GM23248 (cell line): Measurements from ENCODE around the gene SMOC2. TPM values are rescaled to one million over a fixed set of nuclear protein-coding genes. Genes with fewer than 3 reads are reported as not detected.

Experiments
- DNase-seq: peaks from one replicate; pipeline ENCODE4 v3.0.0-alpha.2; 2015
- H2AFZ ChIP-seq: fragments of 200-600 bp; sonication (generic); 2 replicates; pipeline ENCODE4 v1.6.1; 2016; ENCODE audit warnings: antibody characterized with exemption
- H3F3A ChIP-seq: fragments of 200-600 bp; sonication (generic); 2 replicates; pipeline ENCODE4 v1.6.1; 2016; ENCODE audit warnings: mild to moderate bottlenecking, antibody characterized with exemption, mixed run types; ENCODE audit not compliant: insufficient read depth
- H3K27ac ChIP-seq: fragments of 200-600 bp; sonication (generic); 2 replicates; pipeline ENCODE4 v1.5.1; 2016; ENCODE audit warnings: mild to moderate bottlenecking
- H3K27me3 ChIP-seq: fragments of 200-600 bp; sonication (generic); replicated peaks from 2 replicates; pipeline ENCODE4 v1.6.1; 2016; ENCODE audit warnings: mild to moderate bottlenecking; ENCODE audit not compliant: insufficient read depth
- H3K36me3 ChIP-seq: fragments of 200-600 bp; sonication (generic); 2 replicates; pipeline ENCODE4 v1.6.1; 2016; ENCODE audit warnings: low read depth, mild to moderate bottlenecking
- H3K4me1 ChIP-seq: fragments of 200-600 bp; sonication (generic); 2 replicates; pipeline ENCODE4 v1.6.1; 2016; ENCODE audit warnings: mild to moderate bottlenecking; ENCODE audit not compliant: insufficient read depth
- H3K4me2 ChIP-seq: fragments of 200-600 bp; sonication (generic); one replicate; pipeline ENCODE4 v1.6.1; 2016; ENCODE audit warnings: mild to moderate bottlenecking; ENCODE audit not compliant: unreplicated experiment
- H3K4me3 ChIP-seq: fragments of 200-600 bp; sonication (generic); 2 replicates; pipeline ENCODE4 v1.5.1; 2016; ENCODE audit warnings: mild to moderate bottlenecking
- H3K79me2 ChIP-seq: fragments of 200-600 bp; sonication (generic); 2 replicates; pipeline ENCODE4 v1.6.1; 2016; ENCODE audit warnings: mild to moderate bottlenecking; ENCODE audit not compliant: insufficient read depth
- H3K9ac ChIP-seq: fragments of 200-600 bp; sonication (generic); 2 replicates; pipeline ENCODE4 v1.6.1; 2016; ENCODE audit warnings: mild to moderate bottlenecking
- H3K9me2 ChIP-seq: fragments of 200-600 bp; sonication (generic); 2 replicates; pipeline ENCODE4 v1.6.1; 2016; ENCODE audit warnings: mixed run types, mild to moderate bottlenecking, moderate library complexity; ENCODE audit not compliant: insufficient read depth
- H3K9me3 ChIP-seq: fragments of 200-600 bp; sonication (generic); one replicate; pipeline ENCODE4 v1.6.1; 2017; ENCODE audit warnings: low read depth
- H4K20me1 ChIP-seq: fragments of 200-600 bp; sonication (generic); 2 replicates; pipeline ENCODE4 v1.6.0; 2016; ENCODE audit not compliant: insufficient read depth
- EZH2 ChIP-seq: fragments of 200-600 bp; sonication (generic); IDR thresholded peaks from 2 replicates; pipeline ENCODE4 v1.6.1; 2018; ENCODE audit warnings: antibody characterized with exemption, mild to moderate bottlenecking; ENCODE audit not compliant: insufficient read depth, poor library complexity, severe bottlenecking
- EZH2phosphoT487 ChIP-seq: fragments of 200-600 bp; sonication (generic); IDR thresholded peaks from 2 replicates; pipeline ENCODE4 v1.6.1; 2018; ENCODE audit warnings: antibody characterized with exemption, moderate library complexity, mild to moderate bottlenecking, low read depth; ENCODE audit not compliant: insufficient read depth
- WGBS, 2 experiments: methylation state at CpG; one replicate each; pipeline ENCODE4 v1.1.6; 2015 to 2017; ENCODE audit warnings: low lambda C conversion rate in 2 of 2, low coverage in 1 of 2; ENCODE audit errors: missing lambda C conversion rate in 2 of 2; 5-methylcytosine and 5-hydroxymethylcytosine counted together
- in situ Hi-C: fragments of 300-500 bp; cut with MboI; formaldehyde crosslinking; loops from 2 replicates; pipeline ENCODE4 v1.15.0; 2020
- polyA plus RNA-seq: library from polyadenylated mRNA; unstranded; fragments of >200 nt; fragmentation: Nextera tagmentation; extraction: Ambion mirVana; gene quantifications from 2 replicates; pipeline ENCODE4 v1.2.1, GENCODE V29; 2016
- total RNA-seq: library from RNA; depleted of rRNA; stranded (reverse); fragments of >200 nt; shearing (Covaris generic); gene quantifications from 2 replicates; pipeline ENCODE4 v1.2.3, GENCODE V29; 2014

The SMOC2 gene
- total and polyA plus RNA-seq, 2 experiments from 2014 or later, result not detected

DNA sequence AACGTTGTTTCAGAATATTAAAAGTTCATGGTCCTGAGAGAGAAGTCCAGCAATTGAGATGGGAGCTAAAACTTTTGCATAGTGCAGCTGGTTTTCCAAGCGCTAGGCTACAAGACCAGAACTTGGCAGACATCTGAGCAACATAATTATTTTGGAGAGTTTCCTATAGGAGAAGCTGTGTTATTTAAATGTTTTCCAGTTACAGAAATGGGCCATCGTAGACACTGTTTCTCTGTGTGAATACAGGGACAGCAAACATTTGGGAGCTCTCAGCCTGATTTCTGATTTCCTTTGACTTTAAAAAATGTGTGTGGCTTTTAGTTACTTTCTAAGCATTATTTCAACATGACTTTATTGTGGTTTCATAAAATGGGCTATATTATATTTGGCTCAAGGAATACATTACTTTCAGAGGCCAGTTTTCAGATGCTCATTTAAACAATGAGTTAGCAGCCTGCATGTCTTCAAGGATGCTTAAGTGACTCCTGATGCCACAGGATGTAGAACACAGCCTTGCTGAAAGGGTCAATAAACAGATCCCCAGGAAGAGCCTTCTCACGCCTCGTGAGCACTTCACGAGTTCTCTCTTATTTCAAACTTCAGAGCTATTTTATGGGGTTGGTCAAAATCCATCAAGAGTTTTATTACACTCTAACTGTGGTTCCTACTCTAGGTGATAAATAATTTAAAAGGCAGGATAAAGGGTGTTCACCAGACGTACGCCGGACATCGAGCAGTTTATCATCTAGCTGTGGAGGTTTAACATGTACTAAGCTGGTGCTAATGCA, 193.8 kb downstream of the SMOC2 start:
- H3K27ac ChIP-seq, result no peak overlapping the region
- no peaks in the 10 kb centered on the region for H3K9me2 ChIP-seq
- no peak overlapping the region for H2AFZ ChIP-seq
- no peak overlapping the region for H3K4me2 ChIP-seq
- TF ChIP-seq EZH2 (no peak), EZH2phosphoT487 (no peak)
- DNase-seq, result no peak
- in situ Hi-C loops, result no loop called here
- H3K36me3 ChIP-seq, result no peaks in the 10 kb centered on the region
- H3K4me1 ChIP-seq, result no peaks in the 10 kb centered on the region
- no peak overlapping the region for H3K4me3 ChIP-seq
- no peak overlapping the region for H3K9ac ChIP-seq
- H3K79me2 ChIP-seq, result no peaks in the 10 kb centered on the region
- no peaks in the 10 kb centered on the region for H4K20me1 ChIP-seq
- no peaks in the 10 kb centered on the region for H3K9me3 ChIP-seq
- 45% methylated on average over 10 of the region's 10 CpGs for WGBS, 2 experiments
- no peaks in the 10 kb centered on the region for H3F3A ChIP-seq
- no peaks in the 10 kb centered on the region for H3K27me3 ChIP-seq

- 17 to 21% methylated on average over 8 to 11 of the region's 11 CpGs for WGBS, 2 experiments
- H3K9me2 ChIP-seq, result no peaks in the 10 kb centered on the region
- no peak for DNase-seq
- H3K4me1 ChIP-seq, result no peaks in the 10 kb centered on the region
- no peaks in the 10 kb centered on the region for H3K27me3 ChIP-seq
- no peak overlapping the region for H3K27ac ChIP-seq
- no peak overlapping the region for H3K4me2 ChIP-seq
- no peaks in the 10 kb centered on the region for H3K36me3 ChIP-seq
- no peaks in the 10 kb centered on the region for H3K9me3 ChIP-seq
- no peak overlapping the region for H3K4me3 ChIP-seq
- TF ChIP-seq EZH2phosphoT487 (no peak), EZH2 (no peak)
- in situ Hi-C loops, result no loop called here
- no peaks in the 10 kb centered on the region for H3K79me2 ChIP-seq
- no peak overlapping the region for H3K9ac ChIP-seq
- H3F3A ChIP-seq, result no peaks in the 10 kb centered on the region
- no peak overlapping the region for H2AFZ ChIP-seq
- no peaks in the 10 kb centered on the region for H4K20me1 ChIP-seq
These were observed 195.4 kb downstream of the SMOC2 start for GRCh38 chr6:168636147-168637004.

DNA sequence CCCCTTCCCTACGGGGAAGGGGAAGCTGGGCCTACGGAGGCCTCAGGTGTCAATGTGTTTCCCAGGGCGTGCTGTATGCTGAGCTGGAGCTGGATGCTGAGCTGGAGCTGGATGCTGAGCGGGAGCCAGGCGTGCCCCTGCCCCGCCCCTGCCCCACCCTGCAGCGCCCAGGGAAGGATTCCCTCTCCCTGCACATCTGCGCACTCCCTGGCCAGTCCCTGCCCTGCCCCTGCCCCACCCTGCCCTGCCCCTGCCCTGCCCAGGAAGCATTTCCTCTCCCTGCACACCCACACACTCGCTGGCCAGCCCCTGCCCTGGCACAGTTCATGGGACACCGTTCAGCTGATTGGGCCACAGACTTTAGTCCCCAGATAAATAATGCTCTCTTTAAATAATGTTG, 196.8 kb downstream of the SMOC2 start:
- H3K4me2 ChIP-seq, result no peak overlapping the region
- no peaks in the 10 kb centered on the region for H3K9me3 ChIP-seq
- H3K4me1 ChIP-seq, result no peaks in the 10 kb centered on the region
- H3K9ac ChIP-seq, result no peak overlapping the region
- no peaks in the 10 kb centered on the region for H3K9me2 ChIP-seq
- no peak overlapping the region for H3K27ac ChIP-seq
- H3K27me3 ChIP-seq, result no peaks in the 10 kb centered on the region
- H3K36me3 ChIP-seq, result no peaks in the 10 kb centered on the region
- no peaks in the 10 kb centered on the region for H4K20me1 ChIP-seq
- no peak for DNase-seq
- no peaks in the 10 kb centered on the region for H3K79me2 ChIP-seq
- TF ChIP-seq EZH2phosphoT487 (no peak), EZH2 (no peak)
- in situ Hi-C loops, result no loop called here
- H3K4me3 ChIP-seq, result no peak overlapping the region
- H3F3A ChIP-seq, result no peaks in the 10 kb centered on the region
- WGBS, 2 experiments, result 40 to 41% methylated on average over 5 to 10 of the region's 10 CpGs
- no peak overlapping the region for H2AFZ ChIP-seq

- Histone ChIP-seq H3K36me3 (no peaks in the 10 kb centered on the region), H3K27me3 (no peaks in the 10 kb centered on the region), H3K9ac (no peak overlapping the region), H3K4me3 (no peak overlapping the region), H4K20me1 (no peaks in the 10 kb centered on the region), H3K4me1 (no peaks in the 10 kb centered on the region), H2AFZ (no peak overlapping the region), H3K79me2 (no peaks in the 10 kb centered on the region), H3K4me2 (no peak overlapping the region), H3F3A (no peaks in the 10 kb centered on the region), H3K27ac (no peak overlapping the region), H3K9me2 (no peaks in the 10 kb centered on the region), H3K9me3 (no peaks in the 10 kb centered on the region)
- DNase-seq, result no peak
- in situ Hi-C loops, result no loop called here
- TF ChIP-seq EZH2, result no peak
- TF ChIP-seq EZH2phosphoT487, result no peak
- WGBS, 2 experiments, result 31 to 37% methylated on average over 22 of the region's 22 CpGs
These were observed 197.7 kb downstream of the SMOC2 start for GRCh38 chr6:168638468-168639271.
